B cell (primary cell): ENCODE data around the gene BCAM. TPM values are rescaled to one million over a fixed set of nuclear protein-coding genes. Genes with fewer than 3 reads are reported as not detected.

Experiments
- ATAC-seq: fragments of 200-7000 bp; cut with Tn5 transposase; one replicate; pipeline ENCODE4 v1.10.0; 2021; ENCODE audit warnings: low read depth, mild to moderate bottlenecking, moderate number of reproducible peaks, moderate library complexity
- CTCF ChIA-PET: fragments of 350-600 bp; sonication (Branson Sonifier 250); formaldehyde crosslinking; loops from one replicate; lab custom pipeline; 2021; ENCODE audit warnings: antibody characterized with exemption, inconsistent platforms; lab: Charles Lee
- POLR2A ChIA-PET: fragments of 350-600 bp; sonication (Branson Sonifier 250); formaldehyde crosslinking; loops from one replicate; lab custom pipeline; 2021; ENCODE audit warnings: antibody characterized with exemption; lab: Charles Lee
- DNase-seq: peaks from one replicate; pipeline ENCODE4 v3.0.0; 2013
- H2AFZ ChIP-seq: 2 replicates; pipeline ENCODE4 v1.6.1; 2012; ENCODE audit warnings: mild to moderate bottlenecking, low read depth, low read length; ENCODE audit not compliant: insufficient read depth, poor library complexity, severe bottlenecking
- H3K27ac ChIP-seq, 2 donors: 1 replicate in 1 of 2; 2 replicates in 1 of 2; pipeline ENCODE4 v1.5.1; 2012 to 2013; ENCODE audit warnings: low read length in 2 of 2, mild to moderate bottlenecking in 2 of 2, moderate library complexity in 1 of 2
- H3K27me3 ChIP-seq, 4 experiments: fragments of 200-600 bp in 1 of 4; sonication (generic) in 1 of 4; replicated peaks in 1 of 4; 1 replicate in 2 of 4; 2 replicates in 2 of 4; pipeline versions ENCODE4 v1.6.1 to v1.7.0; 2013 to 2016; ENCODE audit warnings: low read length in 3 of 4, mild to moderate bottlenecking in 2 of 4, mixed read lengths in 1 of 4, moderate library complexity in 1 of 4; ENCODE audit not compliant: insufficient read depth in 4 of 4, control insufficient read depth in 3 of 4; ENCODE audit errors: control extremely low read depth in 1 of 4
- H3K36me3 ChIP-seq, 2 experiments: replicated peaks in 1 of 2; 1 replicate in 1 of 2; 2 replicates in 1 of 2; pipeline versions ENCODE4 v1.6.1 to v1.7.1; 2013; ENCODE audit warnings: low read length in 1 of 2; ENCODE audit not compliant: insufficient read depth in 2 of 2, control insufficient read depth in 1 of 2; ENCODE audit errors: control extremely low read depth in 1 of 2, extremely low read depth in 1 of 2
- H3K4me1 ChIP-seq, 2 donors: fragments of 200-600 bp in 1 of 2; sonication (generic) in 1 of 2; 1 replicate in 1 of 2; 2 replicates in 1 of 2; pipeline versions ENCODE4 v1.5.1 to v1.6.1; 2013 to 2017; ENCODE audit warnings: low read length in 2 of 2; ENCODE audit not compliant: control insufficient read depth in 2 of 2, insufficient read depth in 2 of 2
- H3K4me2 ChIP-seq: replicated peaks from 2 replicates; pipeline ENCODE3; 2012; ENCODE audit warnings: mild to moderate bottlenecking, low read depth, low read length; ENCODE audit not compliant: poor library complexity, severe bottlenecking
- H3K4me3 ChIP-seq, 5 experiments: fragments of 200-600 bp in 1 of 5; sonication (generic) in 1 of 5; 1 replicate in 3 of 5; 2 replicates in 2 of 5; pipeline versions ENCODE4 v1.5.1 to v1.7.0; 2011 to 2016; ENCODE audit warnings: low read length in 4 of 5, mild to moderate bottlenecking in 4 of 5, low read depth in 2 of 5, control low read depth in 1 of 5, moderate library complexity in 1 of 5; ENCODE audit not compliant: insufficient read depth in 1 of 5; ENCODE audit errors: control extremely low read depth in 1 of 5, extremely low read depth in 1 of 5
- H3K79me2 ChIP-seq: fragments of 200-600 bp; sonication (generic); one replicate; pipeline ENCODE4 v1.6.0; 2016; ENCODE audit warnings: low read length; ENCODE audit not compliant: control insufficient read depth, insufficient read depth
- H3K9ac ChIP-seq: fragments of 200-600 bp; sonication (generic); 2 replicates; pipeline ENCODE4 v1.6.1; 2017; ENCODE audit warnings: mild to moderate bottlenecking, low read length, moderate library complexity
- H3K9me3 ChIP-seq, 3 donors: one replicate each; pipeline versions ENCODE4 v1.6.1 to v1.7.1; 2013; ENCODE audit warnings: low read length in 2 of 3; ENCODE audit not compliant: control insufficient read depth in 2 of 3, insufficient read depth in 1 of 3; ENCODE audit errors: control extremely low read depth in 1 of 3
- H4K20me1 ChIP-seq: 2 replicates; pipeline ENCODE4 v1.6.0; 2012; ENCODE audit warnings: mild to moderate bottlenecking, low read length; ENCODE audit not compliant: insufficient read depth, control insufficient read depth, poor library complexity, severe bottlenecking
- H3K27ac Mint-ChIP-seq: one replicate; pipeline ENCODE4 v1.8.0; 2021; ENCODE audit warnings: mixed read lengths
- H3K27me3 Mint-ChIP-seq: one replicate; pipeline ENCODE4 v1.8.0; 2021; ENCODE audit warnings: mixed read lengths
- H3K4me1 Mint-ChIP-seq: one replicate; pipeline ENCODE4 v1.8.0; 2021; ENCODE audit warnings: mixed read lengths
- H3K4me3 Mint-ChIP-seq: one replicate; pipeline ENCODE4 v1.8.0; 2021; ENCODE audit warnings: mixed read lengths
- H3K9me3 Mint-ChIP-seq: one replicate; pipeline ENCODE4 v1.8.0; 2022; ENCODE audit warnings: mixed read lengths; ENCODE audit not compliant: insufficient read depth
- EZH2 ChIP-seq: IDR thresholded peaks from 2 replicates; pipeline ENCODE4 v1.6.1; 2012; ENCODE audit warnings: borderline replicate concordance, low read depth, mild to moderate bottlenecking, moderate library complexity, low read length; ENCODE audit not compliant: insufficient read depth, poor library complexity, severe bottlenecking
- WGBS: methylation state at CpG from one replicate; pipeline ENCODE4 v1.1.5; 2013; ENCODE audit warnings: missing lambda C conversion rate; ENCODE audit not compliant: insufficient coverage; 5-methylcytosine and 5-hydroxymethylcytosine counted together
- intact Hi-C: fragments of 100-400 bp; cut with micrococcal nuclease; formaldehyde crosslinking; loops from one replicate; pipeline ENCODE4 v1.10.0; 2022
- polyA plus RNA-seq: library from polyadenylated mRNA; depleted of rRNA; stranded (reverse); fragments of >200 nt; gene quantifications from 2 replicates; pipeline ENCODE4 v1.2.3, GENCODE V29; 2012
- total RNA-seq, 2 donors: library from RNA; stranded (reverse); fragments of 120-200 nt in 1 of 2; gene quantifications; 1 replicate in 1 of 2; 2 replicates in 1 of 2; pipeline versions ENCODE4 v1.2.3 to v1.2.4, GENCODE V29; 2013 to 2022
- TF ChIP-seq, protein P1 (sequence below): fragments of 200-600 bp; IDR thresholded peaks from one replicate; pipeline ENCODE4 v1.8.0; 2022; ENCODE audit warnings: antibody characterized with exemption, mild to moderate bottlenecking

BCAM gene
- total and polyA plus RNA-seq, 2 donors (not counting 1 experiment from before 2014, with no cell fraction given), result not detected

GRCh38 chr19:44820648-44821609 lies 12.0 kb downstream of the BCAM start:
- Mint-ChIP-seq H3K4me1 (no peaks in the 10 kb centered on the region), H3K27ac (no peak overlapping the region), H3K4me3 (no peak overlapping the region), H3K9me3 (no peaks in the 10 kb centered on the region), H3K27me3 (peaks cover 11% of the 10 kb centered on the region)
- no peak overlapping the region for H2AFZ ChIP-seq
- no peaks in the 10 kb centered on the region for H4K20me1 ChIP-seq
- H3K36me3 ChIP-seq, result no peaks in the 10 kb centered on the region
- H3K4me3 ChIP-seq, result no peak overlapping the region
- WGBS, result 89% methylated on average over 15 of the region's 35 CpGs
- no peak for ATAC-seq
- H3K27ac ChIP-seq, result no peak overlapping the region
- CTCF ChIA-PET, result interaction anchor here (0.9 kb wide), 1 partner anchor 249 kb away, joined by 3 read pairs; no protein-coding TSS in a partner anchor
- POLR2A ChIA-PET, result no interaction called here
- H3K27me3 ChIP-seq, result no peaks in the 10 kb centered on the region
- no peaks in the 10 kb centered on the region for H3K9me3 ChIP-seq
- no peak for DNase-seq
- no peak for TF ChIP-seq EZH2
- TF ChIP-seq, protein P1, sequence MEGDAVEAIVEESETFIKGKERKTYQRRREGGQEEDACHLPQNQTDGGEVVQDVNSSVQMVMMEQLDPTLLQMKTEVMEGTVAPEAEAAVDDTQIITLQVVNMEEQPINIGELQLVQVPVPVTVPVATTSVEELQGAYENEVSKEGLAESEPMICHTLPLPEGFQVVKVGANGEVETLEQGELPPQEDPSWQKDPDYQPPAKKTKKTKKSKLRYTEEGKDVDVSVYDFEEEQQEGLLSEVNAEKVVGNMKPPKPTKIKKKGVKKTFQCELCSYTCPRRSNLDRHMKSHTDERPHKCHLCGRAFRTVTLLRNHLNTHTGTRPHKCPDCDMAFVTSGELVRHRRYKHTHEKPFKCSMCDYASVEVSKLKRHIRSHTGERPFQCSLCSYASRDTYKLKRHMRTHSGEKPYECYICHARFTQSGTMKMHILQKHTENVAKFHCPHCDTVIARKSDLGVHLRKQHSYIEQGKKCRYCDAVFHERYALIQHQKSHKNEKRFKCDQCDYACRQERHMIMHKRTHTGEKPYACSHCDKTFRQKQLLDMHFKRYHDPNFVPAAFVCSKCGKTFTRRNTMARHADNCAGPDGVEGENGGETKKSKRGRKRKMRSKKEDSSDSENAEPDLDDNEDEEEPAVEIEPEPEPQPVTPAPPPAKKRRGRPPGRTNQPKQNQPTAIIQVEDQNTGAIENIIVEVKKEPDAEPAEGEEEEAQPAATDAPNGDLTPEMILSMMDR, result no peak
- no peak overlapping the region for H3K9ac ChIP-seq
- H3K4me2 ChIP-seq, result no peak overlapping the region
- H3K4me1 ChIP-seq, result no peaks in the 10 kb centered on the region
- no peaks in the 10 kb centered on the region for H3K79me2 ChIP-seq
- intact Hi-C loops, result loop anchor here (10.0 kb wide), 1 partner anchor 384 kb away; no protein-coding TSS in a partner anchor

- Histone ChIP-seq H3K36me3 (no peaks in the 10 kb centered on the region), H3K9me3 (no peaks in the 10 kb centered on the region), H3K27me3 (no peaks in the 10 kb centered on the region), H3K79me2 (no peaks in the 10 kb centered on the region), H3K4me3 (no peak overlapping the region), H3K27ac (no peak overlapping the region), H3K4me1 (no peaks in the 10 kb centered on the region), H3K4me2 (no peak overlapping the region), H4K20me1 (no peaks in the 10 kb centered on the region), H2AFZ (no peak overlapping the region), H3K9ac (no peak overlapping the region)
- no peak overlapping the region for H3K4me3 Mint-ChIP-seq
- no peaks in the 10 kb centered on the region for H3K4me1 Mint-ChIP-seq
- intact Hi-C loops, result loop anchor here (10.0 kb wide), 1 partner anchor 383 kb away; no protein-coding TSS in a partner anchor
- 88% methylated on average over 11 of the region's 11 CpGs for WGBS
- peaks cover 20% of the 10 kb centered on the region for H3K27me3 Mint-ChIP-seq
- DNase-seq (no peak), ATAC-seq (no peak)
- no peak overlapping the region for H3K27ac Mint-ChIP-seq
- no peaks in the 10 kb centered on the region for H3K9me3 Mint-ChIP-seq
- CTCF ChIA-PET, result no interaction called here
- TF ChIP-seq, protein P1, result no peak
- TF ChIP-seq EZH2, result no peak
- POLR2A ChIA-PET, result no interaction called here
Observed at GRCh38 chr19:44822177-44822576, 13.3 kb downstream of the BCAM start.
